ENCODE data around the gene WTAP.

DNA sequence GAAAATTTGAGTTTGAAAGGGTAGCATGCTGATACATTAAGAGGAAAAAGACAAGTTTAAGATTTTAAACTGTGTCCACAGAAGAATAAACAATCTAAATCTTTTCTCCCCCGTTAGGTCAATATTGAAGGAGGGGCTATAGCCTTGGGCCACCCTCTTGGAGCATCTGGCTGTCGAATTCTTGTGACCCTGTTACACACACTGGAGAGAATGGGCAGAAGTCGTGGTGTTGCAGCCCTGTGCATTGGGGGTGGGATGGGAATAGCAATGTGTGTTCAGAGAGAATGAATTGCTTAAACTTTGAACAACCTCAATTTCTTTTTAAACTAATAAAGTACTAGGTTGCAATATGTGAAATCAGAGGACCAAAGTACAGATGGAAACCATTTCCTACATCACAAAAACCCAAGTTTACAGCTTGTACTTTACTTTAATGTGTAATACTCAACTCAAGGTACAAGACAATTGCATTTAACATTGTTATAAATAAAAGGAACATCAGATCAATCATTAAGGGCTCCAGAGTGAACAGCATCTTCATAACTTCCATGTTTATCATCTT, 51.3 kb downstream of the WTAP start:
- TF ChIP-seq CTCF (IDR thresholded peaks at IDR 0.05 in 8 of 11, conservative IDR thresholded peaks at IDR 0.05 in 3 of 11) (no peak), POLR2A (IDR thresholded peaks at IDR 0.05) (no peak), POLR2AphosphoS5 (IDR thresholded peaks at IDR 0.05) (no peak)

Measured in spleen (tissue), 7 donors.